HG02884 (cell line): ENCODE data around the gene ICAM1.
"Not testable (repeated sequence)": the region's sequence is repeated elsewhere in the genome, so short reads cannot be mapped to it uniquely, and the experiment has no call there.

Experiments used
- ATAC-seq: cut with Tn5 transposase; IDR thresholded peaks from one replicate; pipeline ENCODE4 v1.9.1; 2021; ENCODE audit warnings: mild to moderate bottlenecking, moderate library complexity; ENCODE audit not compliant: unreplicated experiment

The ICAM1 gene

GRCh38 chr19:10270616-10271394 lies at the start of gene ICAM1:
Gene ICAM1 (plus strand): TSS chr19:10271120. CDS start chr19:10271160, 40 bp downstream.
- no peak for ATAC-seq

GRCh38 chr19:10222201-10222890 lies 48.6 kb upstream of the ICAM1 start:
- no peak for ATAC-seq

GRCh38 chr19:10223488-10224213 lies 47.3 kb upstream of the ICAM1 start:
- no peak for ATAC-seq

- ATAC-seq: no peak
These were observed 46.6 kb upstream of the ICAM1 start for GRCh38 chr19:10224337-10224736.

- ATAC-seq: no peak
These were observed 44.9 kb upstream of the ICAM1 start for GRCh38 chr19:10226021-10226375.

- no peak for ATAC-seq
These were observed 44.4 kb upstream of the ICAM1 start for GRCh38 chr19:10226376-10227025.

- no peak for ATAC-seq
These were observed 43.6 kb upstream of the ICAM1 start for GRCh38 chr19:10227026-10227971.

GRCh38 chr19:10228393-10228792 lies 42.5 kb upstream of the ICAM1 start:
- ATAC-seq: no peak

GRCh38 chr19:10228920-10229319 lies 42.0 kb upstream of the ICAM1 start:
- ATAC-seq: no peak

- no peak for ATAC-seq
These were observed 40.6 kb upstream of the ICAM1 start for GRCh38 chr19:10230173-10230860.

- ATAC-seq: no peak
These were observed 39.9 kb upstream of the ICAM1 start, which contains the start of gene S1PR2 for GRCh38 chr19:10230861-10231611. Gene S1PR2 (minus strand): TSS chr19:10231331. CDS start chr19:10224905, 6,426 bp downstream.

- ATAC-seq: no peak
These were observed 39.2 kb upstream of the ICAM1 start for GRCh38 chr19:10231612-10232228.

- no peak for ATAC-seq
These were observed 37.0 kb upstream of the ICAM1 start for GRCh38 chr19:10233946-10234345.

- ATAC-seq: no peak
These were observed 35.9 kb upstream of the ICAM1 start for GRCh38 chr19:10235003-10235402.

- ATAC-seq: not testable (repeated sequence)
These were observed 35.5 kb upstream of the ICAM1 start for GRCh38 chr19:10235409-10235808.

GRCh38 chr19:10237702-10238101 lies 33.2 kb upstream of the ICAM1 start:
- ATAC-seq: no peak

GRCh38 chr19:10238172-10238783 lies 32.6 kb upstream of the ICAM1 start:
- ATAC-seq: no peak
